Measurements from ENCODE around the gene MAJIN.
"Not testable (repeated sequence)": the region's sequence is repeated elsewhere in the genome, so short reads cannot be mapped to it uniquely, and the experiment has no call there.

The MAJIN gene

GRCh38 chr11:64971421-64972233, at the start of gene MAJIN:
MAJIN (minus strand) TSS chr11:64972108; CDS start chr11:64959405, 12,703 bp downstream.
- no peak for FAIRE-seq

DNA sequence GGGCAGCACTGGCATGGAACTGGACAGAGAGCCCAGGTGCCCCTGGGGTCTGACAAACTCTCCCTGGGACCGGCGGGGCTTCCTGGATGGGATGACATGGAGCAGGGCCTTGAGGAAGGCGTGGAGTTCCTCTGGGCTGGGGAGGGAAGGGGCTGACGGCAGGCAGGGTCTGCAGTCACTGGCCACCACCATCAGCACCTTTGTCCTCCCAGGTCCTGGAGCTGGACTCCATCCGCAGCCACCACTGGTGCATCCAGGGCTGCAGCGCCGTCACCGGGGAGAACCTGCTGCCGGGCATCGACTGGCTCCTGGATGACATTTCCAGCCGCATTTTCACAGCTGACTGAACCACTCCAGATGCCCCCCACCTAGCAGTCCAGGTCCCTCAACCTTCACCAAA, 49.6 kb upstream of the MAJIN start:
- no peak for FAIRE-seq

GRCh38 chr11:65021003-65021402, 49.1 kb upstream of the MAJIN start:
- no peak for FAIRE-seq

GRCh38 chr11:65019824-65020223, 47.9 kb upstream of the MAJIN start:
- no peak for FAIRE-seq

GRCh38 chr11:65017937-65018336, 46.0 kb upstream of the MAJIN start:
- FAIRE-seq = no peak

DNA sequence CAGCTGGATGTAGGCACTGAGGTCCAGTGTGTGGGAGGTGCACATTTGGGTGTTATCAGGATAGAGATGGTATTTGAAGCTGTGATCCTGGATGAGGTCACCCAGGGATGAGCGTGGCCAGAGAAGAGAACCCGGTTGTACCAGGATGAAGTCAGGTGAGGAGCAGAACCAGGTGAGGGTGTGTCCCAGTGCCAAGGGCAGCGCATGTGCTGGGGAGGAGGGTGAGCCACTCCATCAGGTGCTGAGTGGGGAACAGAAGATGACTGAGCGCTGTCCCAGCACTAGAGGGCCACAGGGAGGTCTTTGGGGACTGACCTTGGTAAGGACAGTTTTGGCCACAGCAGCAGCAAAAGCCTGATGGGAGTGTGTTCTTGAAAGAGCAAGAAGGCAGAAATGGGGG, 44.8 kb upstream of the MAJIN start:
- FAIRE-seq = no peak

DNA sequence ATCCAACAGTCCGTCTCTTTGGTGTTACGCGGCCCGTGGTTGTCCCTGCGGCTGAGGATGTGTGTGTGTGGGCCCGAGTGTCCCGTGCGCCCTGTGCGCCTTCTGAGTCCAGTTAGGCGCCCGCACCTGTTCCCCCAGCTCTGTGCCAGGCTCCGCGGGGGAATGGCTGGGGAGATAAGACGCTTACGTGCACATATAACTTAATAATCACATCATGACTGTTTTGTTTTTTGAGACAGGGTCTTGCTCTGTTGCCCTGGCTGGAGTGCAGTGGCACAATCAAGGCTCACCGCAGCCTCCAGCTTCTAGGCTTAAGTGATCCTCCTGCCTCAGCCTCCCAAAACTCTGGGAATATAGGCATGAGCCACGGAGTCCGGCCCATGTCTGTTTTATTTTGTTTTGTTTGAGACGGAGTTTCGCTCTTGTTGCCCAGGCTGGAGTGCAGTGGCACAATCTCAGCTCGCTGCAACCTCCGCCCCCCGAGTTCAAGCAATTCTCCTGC, 42.9 kb upstream of the MAJIN start:
- no peak for FAIRE-seq

DNA sequence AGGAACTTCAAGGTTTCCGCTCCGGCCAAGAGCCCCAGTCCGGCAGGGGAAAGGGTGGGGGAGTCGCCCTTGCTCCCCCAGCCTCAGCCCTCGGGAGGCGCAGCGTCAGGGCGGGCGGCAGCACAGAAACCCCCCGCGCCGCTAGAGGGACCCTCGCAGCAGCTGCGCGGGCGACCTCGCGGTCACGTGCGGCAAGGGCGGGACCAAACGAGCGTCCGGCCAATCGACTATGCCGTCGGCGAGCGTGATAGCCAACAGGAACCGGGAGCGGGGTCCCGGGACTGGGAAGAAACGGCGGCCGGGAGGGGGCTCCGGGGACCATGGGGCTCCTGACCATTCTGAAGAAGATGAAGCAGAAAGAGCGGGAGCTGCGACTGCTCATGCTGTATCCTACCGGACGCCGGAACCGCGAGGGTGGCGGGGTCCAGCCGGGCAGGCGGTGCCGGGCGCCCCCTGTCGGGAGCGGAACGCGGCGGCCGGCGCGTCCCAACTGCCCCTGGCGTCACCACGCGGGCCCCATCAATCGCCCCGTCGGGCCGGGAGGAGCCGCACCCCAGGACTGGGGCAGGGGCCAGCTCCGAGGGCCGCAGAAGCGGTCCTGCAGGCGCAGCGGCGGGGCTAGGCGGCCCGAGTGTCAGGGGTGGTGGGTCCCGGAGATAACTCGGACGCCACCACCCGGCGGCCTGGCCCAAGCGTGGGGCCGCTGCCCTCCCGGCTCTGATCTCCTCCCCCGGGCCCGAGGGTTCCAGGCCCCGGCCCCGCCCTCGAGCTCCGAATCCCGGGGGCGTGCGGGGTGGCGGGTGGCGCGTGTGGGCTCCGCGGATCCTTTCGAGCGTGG, 42.2 kb upstream of the MAJIN start, which contains the start of gene ARL2:
TSS of gene ARL2 (plus strand) at position 273 of the 838 bp plus-strand sequence. CDS start at position 321, 48 bp downstream.
- no peak for FAIRE-seq

DNA sequence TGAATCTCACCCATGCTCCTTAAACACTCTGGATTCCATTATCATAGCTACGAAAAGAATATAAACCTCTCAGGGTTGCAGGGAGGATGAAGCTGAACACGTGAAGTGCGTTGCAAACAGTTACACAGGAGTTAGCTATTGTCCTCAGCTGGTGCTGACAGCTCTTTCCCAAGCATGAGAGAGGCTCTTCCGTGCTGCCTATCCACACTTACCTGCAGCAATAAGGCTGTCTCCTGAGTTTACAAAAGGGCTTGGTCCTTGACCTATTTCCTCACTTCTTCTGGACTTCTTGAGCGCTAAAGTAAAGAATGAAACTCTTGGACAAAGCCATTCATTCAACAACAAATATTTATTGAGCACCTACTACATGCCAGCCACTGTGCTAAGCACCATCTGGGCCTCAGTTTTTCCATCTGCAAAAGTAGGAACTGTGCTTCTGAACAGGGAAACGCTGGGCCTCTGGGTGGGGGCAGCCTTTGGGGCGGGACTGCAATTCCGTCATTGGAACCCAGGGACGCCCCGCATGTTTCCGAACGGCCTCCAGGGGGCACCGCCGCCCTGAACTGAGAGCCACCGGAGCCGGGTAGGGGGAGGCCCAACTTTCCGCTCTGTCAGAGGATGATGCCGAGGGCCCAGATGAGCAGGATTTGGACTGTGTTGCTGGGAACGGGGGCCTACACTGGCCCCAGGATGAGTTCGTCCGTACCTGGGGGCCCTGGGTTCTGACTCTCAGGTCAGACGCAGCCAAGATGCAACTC, 41.4 kb upstream of the MAJIN start:
- FAIRE-seq = no peak

DNA sequence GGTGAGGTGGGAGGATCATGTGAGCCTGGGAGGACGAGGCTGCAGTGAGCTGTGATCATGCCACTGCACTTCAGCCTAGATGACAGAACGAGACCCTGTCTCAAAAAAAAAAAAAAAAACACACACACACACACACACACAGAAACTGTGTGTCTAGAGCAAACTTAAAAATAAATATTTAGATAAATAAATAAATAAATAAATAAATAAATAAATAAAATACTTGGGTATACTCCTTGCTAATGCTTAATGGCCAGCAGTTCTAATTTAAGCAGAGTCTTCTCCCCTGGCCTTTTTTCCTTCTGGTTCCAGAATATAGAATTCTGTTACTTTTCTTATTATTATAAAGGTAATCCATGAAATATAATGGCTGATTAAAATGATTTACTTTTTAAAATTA, 37.0 kb upstream of the MAJIN start:
- no peak for FAIRE-seq

- FAIRE-seq = no peak
Observed at GRCh38 chr11:65008016-65008415, 36.1 kb upstream of the MAJIN start.

DNA sequence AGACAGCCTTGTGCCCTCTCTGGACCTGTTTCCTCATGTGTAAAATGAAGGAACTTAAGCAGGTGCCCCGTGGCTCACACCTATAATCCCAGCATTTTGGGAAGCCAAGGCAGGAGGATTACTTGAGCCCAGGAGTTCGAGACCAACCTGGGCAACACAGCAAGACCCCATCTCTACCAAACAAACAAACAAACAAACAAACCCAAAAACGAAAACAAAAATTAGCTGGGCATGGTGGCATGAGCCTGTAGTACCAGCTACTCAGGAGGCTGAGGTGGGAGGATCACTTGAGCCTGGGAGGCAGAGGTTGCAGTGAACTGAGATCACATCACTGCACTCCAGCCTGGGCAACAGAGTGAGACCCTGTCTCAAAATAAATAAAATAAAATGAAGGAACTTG, 32.1 kb upstream of the MAJIN start:
- not testable (repeated sequence) for FAIRE-seq

- FAIRE-seq = no peak
Observed at GRCh38 chr11:65003282-65003681, 31.4 kb upstream of the MAJIN start.

GRCh38 chr11:65002706-65003105, 30.8 kb upstream of the MAJIN start:
- no peak for FAIRE-seq

DNA sequence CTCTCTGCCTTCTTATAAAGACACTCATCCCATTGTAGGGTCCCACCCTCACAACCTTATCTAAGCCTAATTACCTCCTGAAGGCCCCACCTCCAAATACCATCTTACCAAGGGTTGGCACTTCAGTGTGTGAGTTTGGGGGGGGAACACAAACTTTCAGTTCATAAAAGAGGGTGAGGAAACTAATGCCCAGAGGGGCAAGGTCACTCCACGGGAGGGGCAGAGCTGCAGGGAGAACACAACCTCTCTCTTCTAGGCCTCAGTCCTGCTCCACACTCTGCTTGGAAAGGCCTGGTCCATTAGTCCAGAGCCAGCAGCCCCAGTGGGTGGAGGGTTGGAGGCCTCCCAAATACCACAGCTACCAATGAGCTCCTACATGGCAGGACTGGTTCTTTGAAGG, 27.6 kb upstream of the MAJIN start:
- no peak for FAIRE-seq

DNA sequence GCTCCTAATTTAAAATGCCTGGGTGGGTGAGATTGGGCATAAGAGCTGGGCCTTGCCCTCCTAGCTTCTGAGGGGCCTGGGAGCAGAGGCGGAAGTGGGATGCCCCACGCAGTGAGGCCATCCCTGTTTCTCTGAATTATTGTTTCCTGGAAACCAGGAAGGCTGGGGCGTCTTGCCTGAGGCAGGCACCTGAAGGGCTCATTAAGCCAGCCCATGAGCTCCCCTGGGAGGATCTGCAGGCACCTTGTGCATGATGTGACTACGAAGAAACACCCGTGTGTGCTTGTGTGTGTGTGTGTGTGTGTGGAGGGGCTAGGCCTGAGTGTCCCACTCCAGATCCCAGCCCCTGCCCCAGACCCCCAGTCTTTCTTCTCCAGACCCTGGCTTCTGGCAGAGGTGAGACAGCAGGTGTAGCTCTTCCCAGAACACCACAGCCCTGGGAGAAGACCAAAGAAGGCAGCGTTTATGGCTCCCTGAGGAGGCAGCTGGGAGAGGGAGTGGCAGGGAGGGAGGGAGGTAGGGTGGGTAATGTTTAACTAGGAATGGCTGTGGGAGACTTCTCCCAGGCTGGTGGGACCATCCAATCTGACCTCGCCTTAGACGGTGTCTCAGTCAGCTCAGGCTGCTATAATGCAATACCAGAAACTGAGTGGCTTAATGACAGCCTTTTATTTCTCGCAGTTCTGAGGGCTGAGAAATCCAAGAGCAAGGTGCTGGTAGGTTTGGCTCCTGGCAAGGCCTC, 27.0 kb upstream of the MAJIN start:
- no peak for FAIRE-seq

GRCh38 chr11:64998141-64998540, 26.2 kb upstream of the MAJIN start:
- FAIRE-seq = no peak

- no peak for FAIRE-seq
Observed at GRCh38 chr11:64996710-64997380, 24.9 kb upstream of the MAJIN start, which contains the start of gene BATF2. BATF2 (minus strand) TSS chr11:64996971; CDS start chr11:64996914, 57 bp downstream.

GRCh38 chr11:64996327-64996709, 24.4 kb upstream of the MAJIN start:
- FAIRE-seq = no peak

- no peak for FAIRE-seq
Observed at GRCh38 chr11:64994318-64994717, 22.4 kb upstream of the MAJIN start.

DNA sequence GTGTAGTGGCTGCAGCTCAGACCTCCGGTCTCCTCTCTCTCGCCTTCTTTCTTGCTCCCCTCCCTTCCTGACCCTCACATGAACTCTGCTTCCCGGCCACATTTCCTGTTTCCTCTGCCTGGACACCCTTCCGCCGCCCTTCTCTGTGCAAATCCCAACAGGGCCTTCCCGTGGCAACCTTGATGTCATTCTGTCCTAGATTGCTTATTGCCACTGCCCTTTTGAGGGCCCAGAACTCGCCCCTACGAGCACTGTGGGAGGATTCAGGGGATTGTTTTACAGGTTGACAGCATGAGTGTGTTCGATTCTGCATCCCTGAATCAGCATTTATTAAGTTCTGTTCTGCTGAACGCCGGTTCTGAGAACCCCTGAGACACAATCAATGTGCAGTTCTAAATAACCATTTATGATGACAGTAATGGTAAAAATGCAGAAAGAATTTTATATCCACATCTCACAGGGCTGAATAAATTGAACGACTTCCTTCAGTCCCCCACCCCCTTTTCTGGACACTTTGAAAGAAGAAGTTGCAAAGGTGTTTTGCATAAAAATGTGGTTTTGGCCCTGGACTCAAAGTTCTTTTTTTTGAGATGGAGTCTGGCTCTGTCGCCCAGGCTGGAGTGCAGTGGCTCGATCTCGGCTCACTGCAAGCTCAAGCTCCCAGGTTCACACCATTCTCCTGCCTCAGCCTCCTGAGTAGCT, 18.5 kb upstream of the MAJIN start:
- no peak for FAIRE-seq

All from endometrium (tissue), 2 donors.